ENCODE results near the gene WDR64. TPM values are rescaled to one million over a fixed set of nuclear protein-coding genes. Genes with fewer than 3 reads are reported as not detected.
"Not testable (repeated sequence)": the region's sequence is repeated elsewhere in the genome, so short reads cannot be mapped to it uniquely, and the experiment has no call there.

The WDR64 gene
- total RNA-seq, 1 donor from 2014 or later, result not detected

- no peak overlapping the region for H3K27ac Mint-ChIP-seq (ENCODE audit: unreplicated experiment)
- no peaks in the 10 kb centered on the region for H3K27me3 Mint-ChIP-seq (ENCODE audit: unreplicated experiment)
- no peaks in the 10 kb centered on the region for H3K4me1 Mint-ChIP-seq (ENCODE audit: low read depth, unreplicated experiment)
- TF ChIP-seq CTCF (IDR thresholded peaks at IDR 0.05; ENCODE audit: partially characterized antibody, unreplicated experiment), result no peak
- no peak overlapping the region for H3K4me3 Mint-ChIP-seq (ENCODE audit: unreplicated experiment)
- no peaks in the 10 kb centered on the region for H3K36me3 Mint-ChIP-seq (ENCODE audit: unreplicated experiment)
- H3K9me3 Mint-ChIP-seq (ENCODE audit: unreplicated experiment), result no peaks in the 10 kb centered on the region
- no peak for DNase-seq
Measured at GRCh38 chr1:241730031-241730430, 78.0 kb downstream of the WDR64 start.

GRCh38 chr1:241733899-241734298 is 81.8 kb downstream of the WDR64 start:
- TF ChIP-seq CTCF (IDR thresholded peaks at IDR 0.05; ENCODE audit: partially characterized antibody, unreplicated experiment), result no peak
- H3K4me1 Mint-ChIP-seq (ENCODE audit: low read depth, unreplicated experiment), result peaks cover 2% of the 10 kb centered on the region
- H3K4me3 Mint-ChIP-seq (ENCODE audit: unreplicated experiment), result no peak overlapping the region
- no peaks in the 10 kb centered on the region for H3K27me3 Mint-ChIP-seq (ENCODE audit: unreplicated experiment)
- no peak for DNase-seq
- H3K36me3 Mint-ChIP-seq (ENCODE audit: unreplicated experiment), result no peaks in the 10 kb centered on the region
- no peaks in the 10 kb centered on the region for H3K9me3 Mint-ChIP-seq (ENCODE audit: unreplicated experiment)
- H3K27ac Mint-ChIP-seq (ENCODE audit: unreplicated experiment), result no peak overlapping the region

GRCh38 chr1:241734533-241734932 is 82.5 kb downstream of the WDR64 start:
- Mint-ChIP-seq H3K36me3 (ENCODE audit: unreplicated experiment) (no peaks in the 10 kb centered on the region), H3K4me1 (ENCODE audit: low read depth, unreplicated experiment) (peaks cover 2% of the 10 kb centered on the region), H3K27me3 (ENCODE audit: unreplicated experiment) (no peaks in the 10 kb centered on the region), H3K9me3 (ENCODE audit: unreplicated experiment) (no peaks in the 10 kb centered on the region), H3K4me3 (ENCODE audit: unreplicated experiment) (no peak overlapping the region), H3K27ac (ENCODE audit: unreplicated experiment) (no peak overlapping the region)
- DNase-seq, result no peak
- TF ChIP-seq CTCF (IDR thresholded peaks at IDR 0.05; ENCODE audit: partially characterized antibody, unreplicated experiment), result no peak

GRCh38 chr1:241735493-241735926 is 83.4 kb downstream of the WDR64 start:
- not testable (repeated sequence) for H3K36me3 Mint-ChIP-seq (ENCODE audit: unreplicated experiment); H3K4me1 Mint-ChIP-seq (ENCODE audit: low read depth, unreplicated experiment); H3K9me3 Mint-ChIP-seq (ENCODE audit: unreplicated experiment); H3K27me3 Mint-ChIP-seq (ENCODE audit: unreplicated experiment); H3K4me3 Mint-ChIP-seq (ENCODE audit: unreplicated experiment); H3K27ac Mint-ChIP-seq (ENCODE audit: unreplicated experiment); DNase-seq

- Mint-ChIP-seq H3K9me3 (ENCODE audit: unreplicated experiment) (no peaks in the 10 kb centered on the region), H3K4me3 (ENCODE audit: unreplicated experiment) (no peak overlapping the region), H3K36me3 (ENCODE audit: unreplicated experiment) (no peaks in the 10 kb centered on the region), H3K27ac (ENCODE audit: unreplicated experiment) (no peak overlapping the region), H3K4me1 (ENCODE audit: low read depth, unreplicated experiment) (peaks cover 2% of the 10 kb centered on the region), H3K27me3 (ENCODE audit: unreplicated experiment) (no peaks in the 10 kb centered on the region)
- DNase-seq, result no peak
- peak; percentile 14 for TF ChIP-seq CTCF (IDR thresholded peaks at IDR 0.05; ENCODE audit: partially characterized antibody, unreplicated experiment)
Measured at GRCh38 chr1:241736387-241736786, 84.3 kb downstream of the WDR64 start.

Data from glutamatergic neuron (in vitro differentiated cells).